A673 (cell line): ENCODE measurements around the gene GHRHR.

Experiments
- EZH2 ChIP-seq: fragments of 200-600 bp; sonication (generic); IDR thresholded peaks from 2 replicates; pipeline ENCODE4 v1.6.1; 2017; ENCODE audit warnings: borderline replicate concordance, low read depth, mild to moderate bottlenecking, mixed read lengths, antibody characterized with exemption, low read length; ENCODE audit not compliant: poor library complexity, severe bottlenecking
- TF ChIP-seq, protein P1 (sequence below): fragments of 300-800, 200-600 bp; sonication (generic); conservative IDR thresholded peaks from 2 replicates; pipeline ENCODE4 v1.5.1; 2017; ENCODE audit warnings: low read depth, mild to moderate bottlenecking, antibody characterized with exemption, low read length, moderate library complexity, mixed read lengths

DNA sequence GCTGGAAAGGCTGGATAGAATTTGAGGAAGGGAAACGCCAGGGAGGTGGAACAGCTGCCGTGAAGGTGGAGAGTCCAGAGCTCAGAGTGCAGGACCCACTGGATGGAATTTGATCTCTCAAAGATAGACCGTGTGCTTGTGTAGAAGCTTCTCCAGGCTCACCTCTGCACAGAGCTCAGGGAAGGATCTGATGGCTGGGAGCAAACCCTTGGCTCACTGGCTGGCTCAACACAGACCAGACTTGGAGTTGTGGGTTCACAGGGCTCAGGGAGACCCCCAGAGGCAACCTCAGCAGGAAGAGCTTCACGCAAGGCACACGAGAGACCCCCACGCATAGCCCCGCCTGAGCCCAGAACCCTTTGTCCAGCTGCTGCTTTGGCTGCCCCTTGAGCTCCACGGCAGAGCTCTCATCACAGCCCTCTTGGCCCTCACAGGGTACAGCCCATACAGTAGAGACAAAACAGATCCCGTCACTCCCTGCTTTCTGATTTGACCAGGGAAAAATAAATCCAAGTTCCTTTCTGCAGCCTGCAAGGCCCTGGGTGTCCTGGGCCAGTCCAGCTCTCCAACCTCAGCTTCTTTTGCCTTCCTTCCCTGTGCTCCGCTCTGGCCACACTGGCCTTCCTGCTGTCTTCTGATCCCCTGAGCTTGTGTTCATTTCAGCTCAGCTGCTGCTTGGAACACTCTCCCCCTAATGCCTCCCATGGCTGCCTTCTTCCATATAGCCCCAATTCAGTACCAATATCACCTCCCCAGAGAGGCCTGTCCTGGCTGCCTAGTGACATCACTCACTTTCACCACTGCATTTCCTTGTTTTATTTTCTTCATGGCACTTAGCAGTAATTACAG, 26.3 kb downstream of the GHRHR start:
- TF ChIP-seq, protein P1, sequence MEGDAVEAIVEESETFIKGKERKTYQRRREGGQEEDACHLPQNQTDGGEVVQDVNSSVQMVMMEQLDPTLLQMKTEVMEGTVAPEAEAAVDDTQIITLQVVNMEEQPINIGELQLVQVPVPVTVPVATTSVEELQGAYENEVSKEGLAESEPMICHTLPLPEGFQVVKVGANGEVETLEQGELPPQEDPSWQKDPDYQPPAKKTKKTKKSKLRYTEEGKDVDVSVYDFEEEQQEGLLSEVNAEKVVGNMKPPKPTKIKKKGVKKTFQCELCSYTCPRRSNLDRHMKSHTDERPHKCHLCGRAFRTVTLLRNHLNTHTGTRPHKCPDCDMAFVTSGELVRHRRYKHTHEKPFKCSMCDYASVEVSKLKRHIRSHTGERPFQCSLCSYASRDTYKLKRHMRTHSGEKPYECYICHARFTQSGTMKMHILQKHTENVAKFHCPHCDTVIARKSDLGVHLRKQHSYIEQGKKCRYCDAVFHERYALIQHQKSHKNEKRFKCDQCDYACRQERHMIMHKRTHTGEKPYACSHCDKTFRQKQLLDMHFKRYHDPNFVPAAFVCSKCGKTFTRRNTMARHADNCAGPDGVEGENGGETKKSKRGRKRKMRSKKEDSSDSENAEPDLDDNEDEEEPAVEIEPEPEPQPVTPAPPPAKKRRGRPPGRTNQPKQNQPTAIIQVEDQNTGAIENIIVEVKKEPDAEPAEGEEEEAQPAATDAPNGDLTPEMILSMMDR = no peak
- no peak for TF ChIP-seq EZH2
